H1 (cell line): ENCODE results near the gene HOXB4. TPM values are rescaled to one million over a fixed set of nuclear protein-coding genes. Genes with fewer than 3 reads are reported as not detected.

Source experiments
- CTCF ChIA-PET: fragments of 300-600 bp; sonication (Branson Sonifier 250); formaldehyde crosslinking; loops from one replicate; lab custom pipeline; 2021; ENCODE audit not compliant: partially characterized antibody; lab: Charles Lee
- POLR2A ChIA-PET: fragments of 300-600 bp; sonication (Branson Sonifier 250); formaldehyde crosslinking; loops from one replicate; lab custom pipeline; 2021; ENCODE audit warnings: inconsistent platforms; ENCODE audit not compliant: partially characterized antibody; lab: Charles Lee
- DNase-seq, 2 experiments: peaks; one replicate each; pipeline versions ENCODE4 v3.0.0 to v3.0.0-alpha.2; 2010 to 2022; ENCODE audit warnings: low spot score in 2 of 2, low read depth in 1 of 2, mixed read lengths in 1 of 2
- FAIRE-seq: peaks from 2 replicates; lab custom pipeline; 2011; peaks lifted over from hg19 to GRCh38; lab: Jason Lieb, UNC
- H2AFZ ChIP-seq: 2 replicates; pipeline ENCODE4 v1.8.1; 2012; ENCODE audit warnings: low read length, inconsistent platforms
- H2AK5ac ChIP-seq: 2 replicates; pipeline ENCODE4 v1.6.1; 2013; ENCODE audit warnings: low read depth, low read length
- H2BK120ac ChIP-seq: replicated peaks from 2 replicates; pipeline ENCODE3; 2013; ENCODE audit warnings: low read depth, low read length, inconsistent platforms
- H2BK12ac ChIP-seq: 2 replicates; pipeline ENCODE4 v1.6.1; 2013; ENCODE audit warnings: low read depth, low read length
- H2BK15ac ChIP-seq: 2 replicates; pipeline ENCODE4 v1.6.1; 2013; ENCODE audit warnings: low read length
- H2BK20ac ChIP-seq: 2 replicates; pipeline ENCODE4 v1.6.1; 2013; ENCODE audit warnings: low read length
- H2BK5ac ChIP-seq: 2 replicates; pipeline ENCODE4 v1.6.1; 2013; ENCODE audit warnings: low read depth, low read length
- H3K14ac ChIP-seq: 2 replicates; pipeline ENCODE4 v1.6.1; 2013; ENCODE audit warnings: inconsistent platforms; ENCODE audit not compliant: insufficient read length
- H3K18ac ChIP-seq: 2 replicates; pipeline ENCODE4 v1.6.1; 2013; ENCODE audit warnings: low read length; ENCODE audit errors: extremely low read depth
- H3K23ac ChIP-seq: 2 replicates; pipeline ENCODE4 v1.6.1; 2013; ENCODE audit warnings: inconsistent platforms; ENCODE audit not compliant: insufficient read length
- H3K23me2 ChIP-seq: 2 replicates; pipeline ENCODE4 v1.6.1; 2013; ENCODE audit warnings: low read depth, low read length
- H3K27ac ChIP-seq: 2 replicates; pipeline ENCODE4 v1.6.1; 2011; ENCODE audit warnings: low read depth, low read length, inconsistent platforms
- H3K27me3 ChIP-seq, 4 experiments: replicated peaks in 1 of 4; 1 replicate in 1 of 4; 2 replicates in 3 of 4; pipeline versions ENCODE4 v1.6.1 to v1.8.1; 2011 to 2013; ENCODE audit warnings: low read length in 3 of 4, mild to moderate bottlenecking in 3 of 4, inconsistent platforms in 2 of 4, mixed read lengths in 2 of 4, moderate library complexity in 1 of 4; ENCODE audit not compliant: control insufficient read depth in 3 of 4, insufficient read depth in 3 of 4; ENCODE audit errors: extremely low read depth in 1 of 4
- H3K36me3 ChIP-seq, 4 experiments: 2 replicates each; pipeline versions ENCODE4 v1.6.1 to v1.8.1; 2011 to 2013; ENCODE audit warnings: mild to moderate bottlenecking in 4 of 4, low read length in 3 of 4, moderate library complexity in 2 of 4, control low read depth in 1 of 4, inconsistent platforms in 1 of 4; ENCODE audit not compliant: insufficient read depth in 4 of 4, control insufficient read depth in 2 of 4
- H3K4ac ChIP-seq: replicated peaks from 2 replicates; pipeline ENCODE3; 2013; ENCODE audit warnings: low read length, low read depth, mixed read lengths, inconsistent platforms; ENCODE audit not compliant: insufficient read length
- H3K4me1 ChIP-seq, 4 experiments: replicated peaks in 1 of 4; 1 replicate in 1 of 4; 2 replicates in 3 of 4; pipeline versions ENCODE4 v1.6.1 to v1.8.1; 2011 to 2013; ENCODE audit warnings: low read length in 3 of 4, inconsistent platforms in 2 of 4, mixed read lengths in 1 of 4; ENCODE audit not compliant: insufficient read depth in 4 of 4, control insufficient read depth in 3 of 4
- H3K4me2 ChIP-seq, 2 experiments: 2 replicates each; pipeline versions ENCODE4 v1.6.1 to v1.8.1; 2011 to 2013; ENCODE audit warnings: low read depth in 2 of 2, low read length in 2 of 2, control low read depth in 1 of 2, inconsistent platforms in 1 of 2, mild to moderate bottlenecking in 1 of 2; ENCODE audit not compliant: insufficient read depth in 1 of 2
- H3K4me3 ChIP-seq, 4 experiments: fragments of 200-600, 300-600 bp in 1 of 4; sonication (generic), shearing (Covaris generic), sonication (Bioruptor Twin) in 1 of 4; 2 replicates each; pipeline versions ENCODE4 v1.5.1 to v1.8.1; 2011 to 2016; ENCODE audit warnings: low read length in 4 of 4, low read depth in 3 of 4, control low read depth in 2 of 4, inconsistent platforms in 2 of 4, mild to moderate bottlenecking in 2 of 4, mixed read lengths in 1 of 4, moderate library complexity in 1 of 4; ENCODE audit not compliant: insufficient read depth in 2 of 4; ENCODE audit errors: extremely low read depth in 1 of 4
- H3K56ac ChIP-seq: replicated peaks from 2 replicates; pipeline ENCODE3; 2013; ENCODE audit warnings: low read depth, mild to moderate bottlenecking, mixed read lengths, low read length, inconsistent platforms; ENCODE audit not compliant: insufficient read length
- H3K79me1 ChIP-seq: 2 replicates; pipeline ENCODE4 v1.6.1; 2013; ENCODE audit warnings: low read depth, low read length, control low read depth
- H3K79me2 ChIP-seq, 2 experiments: 2 replicates each; pipeline versions ENCODE4 v1.6.1 to v1.8.1; 2012 to 2013; ENCODE audit warnings: low read length in 2 of 2, mild to moderate bottlenecking in 2 of 2, inconsistent platforms in 1 of 2; ENCODE audit not compliant: insufficient read depth in 2 of 2, control insufficient read depth in 1 of 2
- H3K9ac ChIP-seq, 4 experiments: replicated peaks in 1 of 4; 1 replicate in 1 of 4; 2 replicates in 3 of 4; pipeline versions ENCODE4 v1.6.1 to v1.8.1; 2011 to 2013; ENCODE audit warnings: low read depth in 3 of 4, low read length in 3 of 4, control low read depth in 2 of 4, mild to moderate bottlenecking in 2 of 4, moderate library complexity in 2 of 4, inconsistent platforms in 1 of 4; ENCODE audit errors: extremely low read depth in 1 of 4
- H3K9me3 ChIP-seq, 2 experiments: 2 replicates each; pipeline versions ENCODE4 v1.6.1 to v1.8.1; 2012 to 2013; ENCODE audit warnings: mild to moderate bottlenecking in 2 of 2, moderate library complexity in 2 of 2, control low read depth in 1 of 2, inconsistent platforms in 1 of 2, low read depth in 1 of 2, low read length in 1 of 2, mixed read lengths in 1 of 2; ENCODE audit not compliant: insufficient read depth in 2 of 2
- H4K20me1 ChIP-seq, 2 experiments: replicated peaks in 1 of 2; 2 replicates each; pipeline versions ENCODE3 to v1.8.1; 2011 to 2013; ENCODE audit warnings: inconsistent platforms in 2 of 2, low read length in 2 of 2, mild to moderate bottlenecking in 1 of 2; ENCODE audit not compliant: insufficient read depth in 2 of 2, control insufficient read depth in 1 of 2
- H4K5ac ChIP-seq: 2 replicates; pipeline ENCODE4 v1.6.1; 2013; ENCODE audit warnings: low read length, low read depth, mixed read lengths, inconsistent platforms; ENCODE audit not compliant: insufficient read length
- H4K8ac ChIP-seq: 2 replicates; pipeline ENCODE4 v1.8.0; 2013; ENCODE audit warnings: mild to moderate bottlenecking, moderate library complexity, low read length, inconsistent platforms; ENCODE audit not compliant: insufficient read depth; ENCODE audit errors: extremely low read depth
- H4K91ac ChIP-seq: replicated peaks from 2 replicates; pipeline ENCODE3; 2013; ENCODE audit warnings: low read length, mixed read lengths, inconsistent platforms; ENCODE audit not compliant: insufficient read length
- CBX5 ChIP-seq: fragments of 300-800, 300-1000 bp; sonication (generic); IDR thresholded peaks from 2 replicates; pipeline ENCODE4 v1.7.1; 2016; ENCODE audit warnings: antibody characterized with exemption, low read length, low read depth
- CBX8 ChIP-seq: fragments of 300-800, 300-1000 bp; sonication (generic); IDR thresholded peaks from 2 replicates; pipeline ENCODE4 v1.7.1; 2016; ENCODE audit warnings: low read depth, low read length, borderline replicate concordance
- EGR1 ChIP-seq: IDR thresholded peaks from 2 replicates; pipeline ENCODE4 v1.6.1; 2011; ENCODE audit warnings: low read depth, low read length, borderline replicate concordance
- GABPA ChIP-seq: IDR thresholded peaks from 2 replicates; pipeline ENCODE4 v1.6.1; 2011; ENCODE audit warnings: mild to moderate bottlenecking, low read length, moderate library complexity, borderline replicate concordance; ENCODE audit not compliant: insufficient read depth
- GTF2F1 ChIP-seq: IDR thresholded peaks from 2 replicates; pipeline ENCODE4 v1.6.1; 2012; ENCODE audit warnings: low read depth, low read length, improper control_type of control experiment, borderline replicate concordance
- HDAC2 ChIP-seq, 2 experiments: fragments of 300-600 bp in 1 of 2; sonication (generic) in 1 of 2; IDR thresholded peaks; 2 replicates each; pipeline ENCODE4 v1.6.1; 2011 to 2012; ENCODE audit warnings: low read depth in 2 of 2, low read length in 2 of 2, mild to moderate bottlenecking in 2 of 2, moderate library complexity in 2 of 2, borderline replicate concordance in 1 of 2, inconsistent platforms in 1 of 2
- NRF1 ChIP-seq: IDR thresholded peaks from 2 replicates; pipeline ENCODE4 v1.6.1; 2011; ENCODE audit warnings: mild to moderate bottlenecking, low read depth, low read length, improper control_type of control experiment
- POLR2A ChIP-seq, 2 experiments: IDR thresholded peaks; 1 replicate in 1 of 2; 2 replicates in 1 of 2; pipeline ENCODE4 v1.6.1; 2011; ENCODE audit warnings: low read depth in 2 of 2, low read length in 2 of 2, mild to moderate bottlenecking in 2 of 2; ENCODE audit errors: control extremely low read depth in 1 of 2
- POLR2AphosphoS5 ChIP-seq: IDR thresholded peaks from 2 replicates; pipeline ENCODE4 v1.6.1; 2011; ENCODE audit warnings: low read depth, low read length
- RNF2 ChIP-seq: fragments of 200-900, 300-1000 bp; sonication (generic); IDR thresholded peaks from 2 replicates; pipeline ENCODE4 v1.7.1; 2016; ENCODE audit warnings: borderline replicate concordance, low read depth, mild to moderate bottlenecking, antibody characterized with exemption, low read length; ENCODE audit not compliant: poor library complexity, severe bottlenecking; ENCODE audit errors: missing control alignments
- SIN3A ChIP-seq, 2 experiments: IDR thresholded peaks in 1 of 2; conservative IDR thresholded peaks in 1 of 2; 2 replicates each; pipeline ENCODE4 v1.6.1; 2011 to 2012; ENCODE audit warnings: low read length in 2 of 2, improper control_type of control experiment in 1 of 2, low read depth in 1 of 2, mild to moderate bottlenecking in 1 of 2
- SP2 ChIP-seq: IDR thresholded peaks from 2 replicates; pipeline ENCODE4 v1.6.1; 2012; ENCODE audit warnings: mild to moderate bottlenecking, low read length, inconsistent platforms
- TEAD4 ChIP-seq: IDR thresholded peaks from 2 replicates; pipeline ENCODE4 v1.6.1; 2012; ENCODE audit warnings: low read depth, low read length, inconsistent platforms, mixed read lengths
- YY1 ChIP-seq: IDR thresholded peaks from 2 replicates; pipeline ENCODE4 v1.6.1; 2011; ENCODE audit warnings: low read depth, mild to moderate bottlenecking, low read length
- WGBS, 2 experiments: shearing (Covaris generic) in 1 of 2; methylation state at CpG; one replicate each; pipeline versions ENCODE4 v1.1.6 to v1.1.7; 2013 to 2015; ENCODE audit warnings: low lambda C conversion rate in 2 of 2, mixed read lengths in 2 of 2, inconsistent platforms in 1 of 2, low coverage in 1 of 2, missing lambda C conversion rate in 1 of 2; ENCODE audit not compliant: insufficient replicate concordance in 2 of 2, insufficient coverage in 1 of 2, insufficient read length in 1 of 2; ENCODE audit errors: extremely low coverage in 1 of 2, missing lambda C conversion rate in 1 of 2; 5-methylcytosine and 5-hydroxymethylcytosine counted together
- polyA plus RNA-seq, 7 experiments: library from polyadenylated mRNA; depleted of rRNA in 3 of 7; stranded (reverse) in 5 of 7; unstranded in 2 of 7; fragments of >200 nt in 5 of 7; fragments of 200-250 nt in 2 of 7; gene quantifications; 1 replicate in 5 of 7; 2 replicates in 1 of 7; 4 replicates in 1 of 7; pipeline versions ENCODE4 v1.2.1 to v1.2.3, GENCODE V29; 2011 to 2013; ENCODE audit warnings: missing spikeins in 2 of 7, mixed read lengths in 2 of 7
- total RNA-seq: library from RNA; stranded (reverse); fragmentation: NEBNext Ultra II Directional; extraction: Animal tissue kit (Norgen Biotek cat#: 25700); gene quantifications from 2 replicates; pipeline ENCODE4 v1.2.1, GENCODE V29; 2021

The HOXB4 gene
- total and polyA plus RNA-seq, 2 of the 8 experiments (the other 6 are each of a cell fraction or from before 2014, with no cell fraction given), result not detected

DNA sequence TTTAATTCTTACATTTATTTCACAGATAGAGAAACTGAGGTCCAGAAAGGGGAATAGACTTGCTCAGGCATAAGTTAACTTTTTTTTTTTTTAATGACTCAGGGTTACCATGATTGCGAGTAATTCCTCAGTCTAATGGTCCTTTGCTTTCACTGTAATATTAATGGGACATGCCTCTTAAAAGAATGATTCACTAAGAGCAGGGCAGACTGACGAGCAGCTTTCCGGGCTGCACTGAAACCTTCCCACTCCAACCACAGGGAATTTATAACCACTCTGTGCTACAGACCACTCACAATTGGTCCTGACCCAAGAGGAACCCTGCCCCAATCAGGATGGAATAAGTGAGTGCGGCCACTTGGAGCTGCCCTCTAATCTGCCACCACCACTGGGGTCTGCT, 39.0 kb downstream of the HOXB4 start:
- FAIRE-seq, result no peak
- POLR2A ChIA-PET, result interaction anchor here (1.5 kb wide), 1 partner anchor 10 kb away, joined by 5 read pairs; no protein-coding TSS in a partner anchor

More for the DNA sequence above, 39.0 kb downstream of the HOXB4 start:
- 87% methylated on average over 4 of the region's 4 CpGs; no CpG with 5 or more reads in 1 of the 2 experiments for WGBS, 2 experiments
- no peak overlapping the region for H3K4ac ChIP-seq
- H3K36me3 ChIP-seq, result peaks cover 0 to 3% (median 0%) of the 10 kb centered on the region in 4 experiments; a peak in 1 of 8 replicates
- H3K9ac ChIP-seq, result no peak overlapping the region
- no peak overlapping the region for H3K27ac ChIP-seq
- no peaks in the 10 kb centered on the region for H3K9me3 ChIP-seq
- no peak overlapping the region for H4K91ac ChIP-seq
- H3K4me3 ChIP-seq, result no peak overlapping the region
- no peak overlapping the region for H2AFZ ChIP-seq
- H3K23me2 ChIP-seq, result no peaks in the 10 kb centered on the region; the same call in 1 of the 2 replicates
- CTCF ChIA-PET, result interaction anchor here (0.6 to 3.4 kb wide), 3 partner anchors 38 to 621 kb away, joined by 3 to 14 read pairs (median 5); no protein-coding TSS in a partner anchor
- H2BK5ac ChIP-seq, result no peak overlapping the region
- H2AK5ac ChIP-seq, result no peak overlapping the region
- H3K79me2 ChIP-seq, result no peaks in the 10 kb centered on the region
- peaks cover 44 to 63% (median 59%) of the 10 kb centered on the region in 4 experiments for H3K27me3 ChIP-seq
- H3K14ac ChIP-seq, result no peak overlapping the region
- H3K23ac ChIP-seq, result no peak overlapping the region
- no peak overlapping the region for H3K56ac ChIP-seq
- H3K4me1 ChIP-seq, result peaks cover 0 to 11% (median 8%) of the 10 kb centered on the region in 4 experiments; a peak in 6 of 7 replicates
- DNase-seq, result no peak
- H4K20me1 ChIP-seq, result no peaks in the 10 kb centered on the region
- no peak overlapping the region for H3K18ac ChIP-seq
- H2BK12ac ChIP-seq, result no peak overlapping the region
- no peaks in the 10 kb centered on the region for H3K79me1 ChIP-seq
- no peak overlapping the region for H2BK15ac ChIP-seq
- H3K4me2 ChIP-seq, result no peak overlapping the region
- no peak overlapping the region for H2BK20ac ChIP-seq
- no peak overlapping the region for H4K5ac ChIP-seq
- H4K8ac ChIP-seq, result no peak overlapping the region
- H2BK120ac ChIP-seq, result no peak overlapping the region
- TF ChIP-seq HDAC2 (IDR thresholded peaks at IDR 0.05; ENCODE audit: borderline replicate concordance in 1 of 2, low read depth in 2 of 2, low read length in 2 of 2) (no peak), EGR1 (no peak), RNF2 (no peak), NRF1 (no peak), SIN3A (conservative IDR thresholded peaks at IDR 0.05 in 1 of 2, IDR thresholded peaks at IDR 0.05 in 1 of 2; ENCODE audit: low read depth in 1 of 2, low read length in 2 of 2) (no peak), CBX8 (no peak), GTF2F1 (no peak), SP2 (no peak), POLR2AphosphoS5 (no peak), YY1 (no peak), POLR2A (IDR thresholded peaks at IDR 0.05; ENCODE audit: control extremely low read depth in 1 of 2, low read depth in 2 of 2, low read length in 2 of 2) (no peak), TEAD4 (no peak), GABPA (no peak), CBX5 (no peak)
- TF ChIP-seq, all 59 proteins: peak for 0
